Neural cell (in vitro differentiated cells): Measurements from ENCODE around the gene NUTM2G.
"Not testable (repeated sequence)": the region's sequence is repeated elsewhere in the genome, so short reads cannot be mapped to it uniquely, and the experiment has no call there.

ENCODE experiments used
- EP300 ChIP-seq: fragments of 450-650 bp; conservative IDR thresholded peaks from 2 replicates; pipeline ENCODE4 v1.6.1; 2014; ENCODE audit warnings: antibody characterized with exemption, mild to moderate bottlenecking, moderate library complexity; ENCODE audit not compliant: poor library complexity, severe bottlenecking
- EZH2 ChIP-seq: fragments of 200-600, 300-800 bp; shearing (Covaris generic), sonication (generic); IDR thresholded peaks from 2 replicates; pipeline ENCODE4 v1.6.1; 2014; ENCODE audit warnings: antibody characterized with exemption, low read length, borderline replicate concordance, mild to moderate bottlenecking; ENCODE audit not compliant: insufficient read depth, poor library complexity, severe bottlenecking
- POLR2AphosphoS5 ChIP-seq: IDR thresholded peaks from 2 replicates; pipeline ENCODE4 v1.6.1; 2012
- SMC3 ChIP-seq: fragments of 450-650 bp; conservative IDR thresholded peaks from 2 replicates; pipeline ENCODE4 v1.6.1; 2014; ENCODE audit warnings: antibody characterized with exemption, mild to moderate bottlenecking, moderate library complexity; ENCODE audit not compliant: poor library complexity
- TAF1 ChIP-seq: IDR thresholded peaks from 2 replicates; pipeline ENCODE4 v1.6.1; 2012; ENCODE audit warnings: low read depth
- TF ChIP-seq, protein P1 (sequence below): fragments of 450-650 bp; IDR thresholded peaks from 2 replicates; pipeline ENCODE4 v1.5.1; 2014; ENCODE audit warnings: antibody characterized with exemption, mild to moderate bottlenecking, moderate library complexity; ENCODE audit not compliant: poor library complexity, severe bottlenecking

DNA sequence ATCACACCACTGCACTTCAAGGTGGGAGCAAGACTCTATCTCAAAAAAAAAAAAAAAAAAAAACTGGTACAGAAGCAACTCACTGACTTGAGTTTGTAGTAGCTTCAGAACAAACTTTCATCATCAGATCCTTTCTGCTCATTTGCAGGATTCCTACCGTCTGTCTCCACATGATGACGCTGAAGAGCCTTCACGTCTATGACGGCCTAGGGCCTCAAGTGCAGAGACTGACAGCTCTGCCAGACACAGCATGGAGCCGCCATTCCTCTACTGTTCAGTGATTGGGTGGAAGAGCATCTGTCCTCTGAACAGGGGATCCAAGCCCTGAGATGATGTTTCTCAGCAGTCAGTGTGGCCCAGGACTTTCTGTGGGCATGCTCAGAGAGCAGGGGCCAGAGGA, 3.1 kb upstream of the NUTM2G start:
- TF ChIP-seq TAF1, POLR2AphosphoS5, EZH2, SMC3, EP300: not testable (repeated sequence)
- TF ChIP-seq, protein P1, sequence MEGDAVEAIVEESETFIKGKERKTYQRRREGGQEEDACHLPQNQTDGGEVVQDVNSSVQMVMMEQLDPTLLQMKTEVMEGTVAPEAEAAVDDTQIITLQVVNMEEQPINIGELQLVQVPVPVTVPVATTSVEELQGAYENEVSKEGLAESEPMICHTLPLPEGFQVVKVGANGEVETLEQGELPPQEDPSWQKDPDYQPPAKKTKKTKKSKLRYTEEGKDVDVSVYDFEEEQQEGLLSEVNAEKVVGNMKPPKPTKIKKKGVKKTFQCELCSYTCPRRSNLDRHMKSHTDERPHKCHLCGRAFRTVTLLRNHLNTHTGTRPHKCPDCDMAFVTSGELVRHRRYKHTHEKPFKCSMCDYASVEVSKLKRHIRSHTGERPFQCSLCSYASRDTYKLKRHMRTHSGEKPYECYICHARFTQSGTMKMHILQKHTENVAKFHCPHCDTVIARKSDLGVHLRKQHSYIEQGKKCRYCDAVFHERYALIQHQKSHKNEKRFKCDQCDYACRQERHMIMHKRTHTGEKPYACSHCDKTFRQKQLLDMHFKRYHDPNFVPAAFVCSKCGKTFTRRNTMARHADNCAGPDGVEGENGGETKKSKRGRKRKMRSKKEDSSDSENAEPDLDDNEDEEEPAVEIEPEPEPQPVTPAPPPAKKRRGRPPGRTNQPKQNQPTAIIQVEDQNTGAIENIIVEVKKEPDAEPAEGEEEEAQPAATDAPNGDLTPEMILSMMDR = not testable (repeated sequence)
